Smooth muscle cell (in vitro differentiated cells): ENCODE data around the gene GPBP1. TPM values are rescaled to one million over a fixed set of nuclear protein-coding genes. Genes with fewer than 3 reads are reported as not detected.

Experiments
- DNase-seq: peaks from one replicate; lab custom pipeline; 2025; ENCODE audit not compliant: unreplicated experiment; lab: John Stamatoyannopoulos, UW
- H2AFZ ChIP-seq: fragments of 200-600 bp; sonication (generic); 2 replicates; pipeline ENCODE4 v1.6.0; 2016; ENCODE audit warnings: antibody characterized with exemption, low read depth, mild to moderate bottlenecking
- H3F3A ChIP-seq: fragments of 200-600 bp; sonication (generic); 2 replicates; pipeline ENCODE4 v1.6.0; 2017; ENCODE audit warnings: antibody characterized with exemption, low read depth
- H3K27ac ChIP-seq: fragments of 200-600 bp; sonication (generic); 2 replicates; pipeline ENCODE4 v1.5.1; 2016; ENCODE audit warnings: low read depth, mild to moderate bottlenecking
- H3K27me3 ChIP-seq: fragments of 200-600 bp; sonication (generic); 2 replicates; pipeline ENCODE4 v1.6.1; 2016; ENCODE audit warnings: low read depth, mild to moderate bottlenecking
- H3K36me3 ChIP-seq: fragments of 200-600 bp; sonication (generic); 2 replicates; pipeline ENCODE4 v1.5.1; 2016; ENCODE audit warnings: low read depth
- H3K4me1 ChIP-seq: fragments of 200-600 bp; sonication (generic); 2 replicates; pipeline ENCODE4 v1.5.1; 2016; ENCODE audit warnings: low read depth
- H3K4me2 ChIP-seq: fragments of 200-600 bp; sonication (generic); 2 replicates; pipeline ENCODE4 v1.6.0; 2016; ENCODE audit warnings: mild to moderate bottlenecking
- H3K4me3 ChIP-seq: fragments of 200-600 bp; sonication (generic); 2 replicates; pipeline ENCODE4 v1.5.1; 2016; ENCODE audit warnings: mild to moderate bottlenecking
- H3K79me2 ChIP-seq: fragments of 200-600 bp; sonication (generic); 2 replicates; pipeline ENCODE4 v1.6.0; 2016; ENCODE audit warnings: low read depth, mild to moderate bottlenecking
- H3K9ac ChIP-seq: fragments of 200-600 bp; sonication (generic); 2 replicates; pipeline ENCODE4 v1.6.0; 2016; ENCODE audit warnings: low read depth
- H3K9me3 ChIP-seq: fragments of 200-600 bp; sonication (generic); replicated peaks from 2 replicates; pipeline ENCODE4 v1.5.1; 2016; ENCODE audit warnings: low read depth
- H4K20me1 ChIP-seq: fragments of 200-600 bp; sonication (generic); 2 replicates; pipeline ENCODE4 v1.6.0; 2016; ENCODE audit warnings: low read depth
- WGBS: methylation state at CpG from one replicate; pipeline ENCODE4 v1.1.7; 2016; ENCODE audit warnings: low lambda C conversion rate; 5-methylcytosine and 5-hydroxymethylcytosine counted together
- polyA plus RNA-seq: library from polyadenylated mRNA; unstranded; fragments of >200 nt; fragmentation: Nextera tagmentation; extraction: Ambion mirVana; gene quantifications from 2 replicates; pipeline ENCODE4 v1.2.1, GENCODE V29; 2016
- total RNA-seq: library from RNA; depleted of rRNA; stranded (reverse); fragments of >200 nt; gene quantifications from 2 replicates; pipeline ENCODE4 v1.2.3, GENCODE V29; 2014
- TF ChIP-seq, protein P1 (sequence below): fragments of 200-600 bp; sonication (generic); IDR thresholded peaks from 2 replicates; pipeline ENCODE4 v1.5.1; 2017; ENCODE audit warnings: borderline replicate concordance, mild to moderate bottlenecking, antibody characterized with exemption; ENCODE audit not compliant: insufficient read depth, poor library complexity, severe bottlenecking

GPBP1 gene
- total and polyA plus RNA-seq, 2 experiments from 2014 or later, result 45.4 to 78.8 TPM

DNA sequence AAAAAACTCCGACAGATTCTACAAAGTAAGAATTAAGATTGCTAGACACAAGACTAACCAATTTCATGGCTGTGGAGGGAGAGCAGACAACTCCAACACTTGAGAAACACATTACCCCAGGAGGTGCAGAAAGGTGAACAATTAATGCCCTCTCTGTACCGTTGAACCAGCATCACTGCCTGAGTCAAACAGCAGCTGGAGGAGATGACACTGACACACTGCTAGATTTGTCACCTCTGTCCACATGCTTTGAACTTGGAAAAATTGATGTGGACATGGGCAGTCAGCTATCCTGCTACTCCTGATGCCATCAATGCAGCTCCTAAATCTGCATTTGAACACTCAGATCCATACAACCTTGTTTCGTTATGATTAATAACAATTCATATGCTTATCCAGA is 51.7 kb downstream of the GPBP1 start:
- H3K27ac ChIP-seq, result no peak overlapping the region
- H3K79me2 ChIP-seq, result peaks cover 96% of the 10 kb centered on the region
- TF ChIP-seq, protein P1, sequence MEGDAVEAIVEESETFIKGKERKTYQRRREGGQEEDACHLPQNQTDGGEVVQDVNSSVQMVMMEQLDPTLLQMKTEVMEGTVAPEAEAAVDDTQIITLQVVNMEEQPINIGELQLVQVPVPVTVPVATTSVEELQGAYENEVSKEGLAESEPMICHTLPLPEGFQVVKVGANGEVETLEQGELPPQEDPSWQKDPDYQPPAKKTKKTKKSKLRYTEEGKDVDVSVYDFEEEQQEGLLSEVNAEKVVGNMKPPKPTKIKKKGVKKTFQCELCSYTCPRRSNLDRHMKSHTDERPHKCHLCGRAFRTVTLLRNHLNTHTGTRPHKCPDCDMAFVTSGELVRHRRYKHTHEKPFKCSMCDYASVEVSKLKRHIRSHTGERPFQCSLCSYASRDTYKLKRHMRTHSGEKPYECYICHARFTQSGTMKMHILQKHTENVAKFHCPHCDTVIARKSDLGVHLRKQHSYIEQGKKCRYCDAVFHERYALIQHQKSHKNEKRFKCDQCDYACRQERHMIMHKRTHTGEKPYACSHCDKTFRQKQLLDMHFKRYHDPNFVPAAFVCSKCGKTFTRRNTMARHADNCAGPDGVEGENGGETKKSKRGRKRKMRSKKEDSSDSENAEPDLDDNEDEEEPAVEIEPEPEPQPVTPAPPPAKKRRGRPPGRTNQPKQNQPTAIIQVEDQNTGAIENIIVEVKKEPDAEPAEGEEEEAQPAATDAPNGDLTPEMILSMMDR, result no peak
- peaks cover 96% of the 10 kb centered on the region for H4K20me1 ChIP-seq
- H3K9me3 ChIP-seq, result no peaks in the 10 kb centered on the region
- no peaks in the 10 kb centered on the region for H3F3A ChIP-seq
- 95% methylated on average over 3 of the region's 3 CpGs for WGBS
- no peak overlapping the region for H2AFZ ChIP-seq
- H3K9ac ChIP-seq, result no peak overlapping the region
- H3K36me3 ChIP-seq, result peaks cover under 1% of the 10 kb centered on the region
- no peaks in the 10 kb centered on the region for H3K4me1 ChIP-seq
- H3K4me2 ChIP-seq, result no peak overlapping the region
- no peaks in the 10 kb centered on the region for H3K27me3 ChIP-seq
- DNase-seq, result no peak
- no peak overlapping the region for H3K4me3 ChIP-seq

DNA sequence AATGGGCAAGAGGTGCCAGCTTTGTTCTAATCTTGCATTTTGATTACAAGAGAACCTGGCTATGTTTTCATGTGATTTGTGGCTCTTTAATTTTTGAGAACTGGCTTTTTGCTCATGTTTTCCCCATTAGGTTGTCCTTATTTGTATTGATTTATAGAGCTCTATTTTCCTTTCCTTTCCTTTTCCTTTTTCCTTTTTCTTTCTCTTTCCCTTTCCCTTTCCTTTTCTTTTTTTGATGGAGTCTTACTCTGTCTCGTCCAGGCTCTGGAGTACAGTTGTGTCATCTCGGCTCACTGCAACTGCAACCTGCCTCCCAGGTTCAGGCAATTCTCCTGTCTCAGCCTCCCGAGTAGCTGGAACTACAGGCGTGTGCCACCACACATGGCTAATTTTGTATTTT is 55.5 kb downstream of the GPBP1 start:
- H3K27ac ChIP-seq, result no peak overlapping the region
- no peaks in the 10 kb centered on the region for H3K27me3 ChIP-seq
- H3K4me1 ChIP-seq, result no peaks in the 10 kb centered on the region
- H3F3A ChIP-seq, result no peaks in the 10 kb centered on the region
- peaks cover 24% of the 10 kb centered on the region for H3K36me3 ChIP-seq
- peaks cover 92% of the 10 kb centered on the region for H4K20me1 ChIP-seq
- no peak for DNase-seq
- no peaks in the 10 kb centered on the region for H3K9me3 ChIP-seq
- no peak overlapping the region for H2AFZ ChIP-seq
- peaks cover 83% of the 10 kb centered on the region for H3K79me2 ChIP-seq
- 98% methylated on average over 4 of the region's 4 CpGs for WGBS
- no peak overlapping the region for H3K4me2 ChIP-seq
- TF ChIP-seq, protein P1, result no peak
- H3K9ac ChIP-seq, result no peak overlapping the region
- no peak overlapping the region for H3K4me3 ChIP-seq

DNA sequence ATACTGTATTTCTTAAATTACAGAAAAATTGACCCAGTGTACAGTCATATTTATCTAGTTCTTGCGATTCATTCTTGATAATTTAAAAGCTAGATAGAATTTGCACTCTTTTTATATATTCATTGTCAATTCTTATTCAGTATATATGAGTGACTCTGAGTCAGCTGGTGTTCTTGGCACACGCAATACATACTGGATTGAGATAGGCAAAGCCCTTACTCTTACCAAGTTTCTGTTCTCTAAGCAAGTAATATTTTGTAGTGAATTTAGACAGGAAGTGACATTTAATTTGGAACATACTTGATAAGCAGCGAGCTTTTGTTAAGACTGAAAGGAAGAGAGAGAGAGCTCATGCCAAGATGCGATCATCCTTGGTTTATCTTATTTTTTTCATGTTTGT is 57.7 kb downstream of the GPBP1 start:
- Histone ChIP-seq H3K79me2 (peaks cover 72% of the 10 kb centered on the region), H2AFZ (no peak overlapping the region), H3F3A (no peaks in the 10 kb centered on the region), H3K4me2 (no peak overlapping the region), H3K9ac (no peak overlapping the region), H3K27ac (peak overlapping the region; percentile 55), H3K36me3 (peaks cover 31% of the 10 kb centered on the region), H3K27me3 (no peaks in the 10 kb centered on the region), H4K20me1 (peaks cover 81% of the 10 kb centered on the region), H3K4me3 (no peak overlapping the region), H3K4me1 (no peaks in the 10 kb centered on the region), H3K9me3 (no peaks in the 10 kb centered on the region)
- TF ChIP-seq, protein P1, result no peak
- WGBS, result 98% methylated on average over 4 of the region's 4 CpGs
- DNase-seq, result no peak

DNA sequence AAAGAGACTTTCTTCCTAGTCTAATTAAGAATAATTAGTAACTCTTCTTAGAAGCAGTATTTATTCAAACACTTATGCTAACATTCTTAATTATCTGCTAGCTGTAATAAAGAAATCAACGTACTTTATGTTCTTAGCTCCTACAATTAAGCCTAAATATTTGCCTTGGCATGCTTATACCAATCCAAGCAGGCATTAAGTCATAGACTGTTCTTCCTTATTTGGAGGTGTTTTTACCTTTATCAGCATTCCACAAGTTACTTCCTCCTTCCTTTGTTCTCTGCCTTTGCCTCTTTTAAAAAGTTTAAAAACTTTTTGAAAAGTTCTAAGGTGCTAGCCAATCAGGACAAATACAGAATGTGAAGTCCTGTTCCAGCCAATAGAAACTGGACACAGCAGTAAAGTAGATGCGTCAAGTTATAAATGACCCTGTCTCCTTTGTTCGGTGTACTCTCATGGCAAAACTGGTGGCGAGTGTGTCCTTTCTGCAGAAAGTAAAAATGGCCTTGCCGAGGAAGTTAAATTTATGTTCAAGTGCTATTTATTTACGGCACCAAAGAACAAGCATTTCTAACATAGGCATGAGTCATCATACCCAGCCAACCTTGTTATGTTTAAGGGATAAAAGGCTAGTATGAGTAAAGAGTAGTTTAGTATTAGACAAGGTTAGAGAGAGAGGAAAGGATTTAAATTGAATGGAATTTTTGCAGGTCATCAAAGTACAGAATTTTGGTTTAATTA is 58.6 kb downstream of the GPBP1 start:
- Histone ChIP-seq H3K4me3 (no peak overlapping the region), H3K27me3 (no peaks in the 10 kb centered on the region), H3K9me3 (no peaks in the 10 kb centered on the region), H3K27ac (peak overlapping the region; percentile 55), H3F3A (no peaks in the 10 kb centered on the region), H3K9ac (no peak overlapping the region), H3K4me1 (no peaks in the 10 kb centered on the region), H2AFZ (no peak overlapping the region), H3K4me2 (peak overlapping the region; percentile 20), H3K79me2 (peaks cover 67% of the 10 kb centered on the region), H3K36me3 (peaks cover 36% of the 10 kb centered on the region), H4K20me1 (peaks cover 73% of the 10 kb centered on the region)
- TF ChIP-seq, protein P1, result no peak
- 63% methylated on average over 6 of the region's 6 CpGs for WGBS
- no peak for DNase-seq
